ENCODE data around the gene ZNF365.

ZNF365 gene

DNA sequence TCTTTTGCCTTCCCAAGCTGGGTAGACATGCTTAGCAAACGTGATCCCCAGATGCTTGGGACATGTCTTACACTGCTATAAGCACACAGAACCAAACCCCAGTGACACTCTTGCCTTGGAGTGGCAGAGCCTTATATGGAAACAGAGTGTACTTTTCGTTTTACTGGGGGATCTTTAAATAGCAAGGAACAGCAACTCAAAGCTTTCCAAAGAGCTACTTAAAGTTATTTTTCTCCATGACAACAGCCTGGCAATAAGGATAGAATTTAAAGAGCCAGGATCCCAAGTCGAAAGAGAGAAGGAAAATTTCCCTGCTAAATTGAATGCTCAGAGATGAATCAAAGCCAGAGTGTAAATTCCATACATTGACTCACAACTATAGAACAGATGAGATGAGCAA is 67.8 kb downstream of the ZNF365 start:
- intact Hi-C loops (cut with DNase I; ENCODE audit: low total_unique reads) = loop anchor here (10.0 kb wide), 1 partner anchor 373 kb away; the partner anchor contains the start of gene EGR2
- no peak for DNase-seq
- Histone ChIP-seq H3K36me3 (no peaks in the 10 kb centered on the region), H3K4me3 (no peak overlapping the region), H3K27me3 (no peaks in the 10 kb centered on the region), H3K27ac (peak overlapping the region; percentile 50 to 71), H3K4me1 (peaks cover 0 to 28% (median 12%) of the 10 kb centered on the region in 4 donors), H3K9me3 (no peaks in the 10 kb centered on the region)
- TF ChIP-seq, protein P1, sequence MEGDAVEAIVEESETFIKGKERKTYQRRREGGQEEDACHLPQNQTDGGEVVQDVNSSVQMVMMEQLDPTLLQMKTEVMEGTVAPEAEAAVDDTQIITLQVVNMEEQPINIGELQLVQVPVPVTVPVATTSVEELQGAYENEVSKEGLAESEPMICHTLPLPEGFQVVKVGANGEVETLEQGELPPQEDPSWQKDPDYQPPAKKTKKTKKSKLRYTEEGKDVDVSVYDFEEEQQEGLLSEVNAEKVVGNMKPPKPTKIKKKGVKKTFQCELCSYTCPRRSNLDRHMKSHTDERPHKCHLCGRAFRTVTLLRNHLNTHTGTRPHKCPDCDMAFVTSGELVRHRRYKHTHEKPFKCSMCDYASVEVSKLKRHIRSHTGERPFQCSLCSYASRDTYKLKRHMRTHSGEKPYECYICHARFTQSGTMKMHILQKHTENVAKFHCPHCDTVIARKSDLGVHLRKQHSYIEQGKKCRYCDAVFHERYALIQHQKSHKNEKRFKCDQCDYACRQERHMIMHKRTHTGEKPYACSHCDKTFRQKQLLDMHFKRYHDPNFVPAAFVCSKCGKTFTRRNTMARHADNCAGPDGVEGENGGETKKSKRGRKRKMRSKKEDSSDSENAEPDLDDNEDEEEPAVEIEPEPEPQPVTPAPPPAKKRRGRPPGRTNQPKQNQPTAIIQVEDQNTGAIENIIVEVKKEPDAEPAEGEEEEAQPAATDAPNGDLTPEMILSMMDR (IDR thresholded peaks at IDR 0.05) = no peak

DNA sequence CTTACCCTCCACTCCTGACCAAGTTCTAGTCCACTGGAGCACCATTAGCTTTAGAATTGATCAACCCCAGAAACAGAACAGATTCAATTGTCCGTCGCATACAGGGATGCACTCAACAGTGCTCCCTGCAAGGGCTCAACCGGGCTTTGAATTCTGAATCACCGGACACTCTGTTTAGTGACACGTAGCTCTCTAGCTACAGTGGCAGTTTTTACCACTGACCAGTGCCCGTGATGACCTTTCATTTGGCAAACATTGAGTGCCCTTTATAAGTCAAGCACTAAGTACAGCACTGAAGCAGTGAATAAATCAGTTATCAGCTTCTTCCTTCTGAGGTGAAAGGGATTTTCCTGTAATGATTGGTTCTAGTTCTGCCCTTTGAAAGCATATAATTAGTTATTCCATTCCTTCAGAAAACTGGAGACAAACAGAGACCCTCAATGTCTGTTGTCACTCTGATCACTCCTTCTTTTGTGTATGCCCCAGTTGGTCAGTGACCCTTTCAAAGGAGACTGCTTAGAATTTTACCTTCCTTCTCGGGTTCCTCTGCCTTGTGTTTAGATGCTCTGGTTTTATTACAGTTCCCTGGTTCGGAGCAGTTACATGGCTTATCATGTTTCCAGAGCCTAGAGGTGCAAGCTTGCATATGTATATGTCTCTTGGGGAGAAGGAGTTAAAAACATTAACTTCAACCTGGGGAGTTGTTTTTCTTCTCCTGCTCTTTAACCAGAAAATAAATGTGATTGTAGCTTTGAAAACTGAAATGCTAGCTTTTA is 68.9 kb downstream of the ZNF365 start:
- TF ChIP-seq, protein P1 (IDR thresholded peaks at IDR 0.05) = no peak
- H3K36me3 ChIP-seq = no peaks in the 10 kb centered on the region
- peaks cover 0 to 28% (median 12%) of the 10 kb centered on the region in 4 donors for H3K4me1 ChIP-seq
- intact Hi-C loops (cut with DNase I; ENCODE audit: low total_unique reads) = loop anchor here (10.0 kb wide), 1 partner anchor 372 kb away; the partner anchor contains the start of gene EGR2
- H3K27me3 ChIP-seq = no peaks in the 10 kb centered on the region
- no peak overlapping the region for H3K4me3 ChIP-seq
- H3K9me3 ChIP-seq = no peaks in the 10 kb centered on the region
- peak overlapping the region; percentile 50 to 71 for H3K27ac ChIP-seq
- no peak for DNase-seq

DNA sequence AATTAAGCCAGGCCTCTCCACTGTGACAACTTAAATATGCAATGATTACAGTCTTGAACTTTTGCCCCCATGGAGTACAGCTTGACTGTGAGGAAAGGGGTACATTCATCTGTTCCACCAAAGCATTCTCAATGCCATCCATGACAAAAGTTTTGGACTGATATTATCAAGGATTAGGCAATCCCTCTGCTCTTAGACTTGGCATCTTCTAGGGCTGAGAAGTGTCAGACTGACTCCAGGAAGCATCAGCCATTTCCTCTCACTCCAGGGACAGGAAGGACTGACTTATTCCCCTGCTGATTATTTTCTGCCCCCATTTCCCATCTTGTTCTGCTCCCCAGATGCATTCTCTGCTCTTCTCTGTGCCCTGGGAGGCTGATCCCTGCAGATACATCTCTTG is 69.7 kb downstream of the ZNF365 start:
- no peaks in the 10 kb centered on the region for H3K36me3 ChIP-seq
- DNase-seq = no peak
- H3K27ac ChIP-seq = no peak overlapping the region
- intact Hi-C loops (cut with DNase I; ENCODE audit: low total_unique reads) = loop anchor here (10.0 kb wide), 1 partner anchor 371 kb away; the partner anchor contains the start of gene EGR2
- peaks cover 0 to 28% (median 12%) of the 10 kb centered on the region in 4 donors for H3K4me1 ChIP-seq
- H3K27me3 ChIP-seq = no peaks in the 10 kb centered on the region
- H3K4me3 ChIP-seq = no peak overlapping the region
- H3K9me3 ChIP-seq = no peaks in the 10 kb centered on the region
- TF ChIP-seq, protein P1 (IDR thresholded peaks at IDR 0.05) = no peak

DNA sequence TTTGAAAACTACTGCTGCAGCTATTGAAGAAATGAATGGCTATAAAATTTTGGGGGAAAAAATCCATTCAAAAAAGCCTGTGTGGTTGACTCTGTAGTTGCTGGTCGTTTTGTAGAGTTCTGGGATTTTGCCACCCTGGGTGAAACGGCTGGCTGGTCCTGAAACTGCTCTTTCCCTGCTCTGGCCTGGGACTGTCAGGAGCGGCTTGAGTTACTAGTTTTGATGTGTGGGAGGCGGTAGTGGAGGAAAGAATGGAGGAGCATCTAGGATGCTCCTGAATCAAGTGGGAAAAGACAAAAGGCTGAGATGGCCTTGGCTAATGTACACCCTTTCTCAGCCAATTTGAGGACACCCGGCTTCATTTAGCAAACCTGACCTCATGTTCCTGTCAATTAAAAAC is 72.5 kb downstream of the ZNF365 start:
- intact Hi-C loops (cut with DNase I; ENCODE audit: low total_unique reads) = loop anchor here (10.0 kb wide), 1 partner anchor 368 kb away; the partner anchor contains the start of gene EGR2
- Histone ChIP-seq H3K36me3 (no peaks in the 10 kb centered on the region), H3K4me3 (no peak overlapping the region), H3K4me1 (peaks cover 0 to 26% (median 12%) of the 10 kb centered on the region in 4 donors), H3K9me3 (no peaks in the 10 kb centered on the region), H3K27me3 (no peaks in the 10 kb centered on the region), H3K27ac (no peak overlapping the region)
- no peak for DNase-seq
- TF ChIP-seq, protein P1 (IDR thresholded peaks at IDR 0.05) = no peak

DNA sequence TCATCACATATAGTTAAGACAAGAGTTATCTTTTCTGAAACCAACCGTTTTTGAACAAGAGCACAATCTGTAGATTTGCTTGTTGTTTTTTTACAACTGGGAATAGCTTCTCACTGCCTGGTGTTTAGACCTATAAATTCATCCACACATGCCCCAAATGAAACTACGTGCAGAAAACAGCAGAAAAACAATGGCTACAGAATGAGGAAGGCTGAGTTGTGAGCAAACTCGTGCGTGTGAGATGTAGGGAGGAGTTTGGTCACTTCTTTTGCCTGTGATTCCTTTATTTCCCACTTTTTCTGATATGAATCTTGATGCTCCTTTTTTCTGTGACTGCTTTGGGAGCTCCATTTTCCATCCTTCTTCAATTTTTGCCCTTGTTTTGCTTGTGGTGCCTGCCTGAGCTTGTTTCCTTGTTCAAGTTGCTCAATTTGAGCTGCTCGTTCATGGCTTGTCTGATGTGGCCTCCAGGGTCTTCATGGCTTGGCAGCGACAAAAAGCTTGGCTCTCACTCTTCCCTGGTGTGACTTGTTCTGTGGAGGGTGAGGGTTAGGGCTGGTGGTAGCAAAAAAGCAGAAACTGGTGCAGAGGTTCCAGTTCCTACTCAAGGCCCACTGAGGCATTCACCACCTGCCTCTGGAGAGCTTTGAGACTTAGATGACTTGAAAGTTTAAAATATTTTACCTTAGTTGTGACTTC is 76.9 kb downstream of the ZNF365 start:
- Histone ChIP-seq H3K27ac (no peak overlapping the region), H3K9me3 (no peaks in the 10 kb centered on the region), H3K27me3 (no peaks in the 10 kb centered on the region), H3K4me1 (no peaks in the 10 kb centered on the region), H3K36me3 (no peaks in the 10 kb centered on the region), H3K4me3 (no peak overlapping the region)
- intact Hi-C loops (cut with DNase I; ENCODE audit: low total_unique reads) = no loop called here
- TF ChIP-seq, protein P1 (IDR thresholded peaks at IDR 0.05) = no peak
- DNase-seq = no peak

All from tibial artery (tissue), 4 donors.